Amygdala (tissue), 56 donors: ENCODE data around the gene JAZF1.

Experiments
- DNase-seq, 56 donors: peaks; one replicate each; lab custom pipeline; 2025; lab: John Stamatoyannopoulos, UW

Gene JAZF1

DNA sequence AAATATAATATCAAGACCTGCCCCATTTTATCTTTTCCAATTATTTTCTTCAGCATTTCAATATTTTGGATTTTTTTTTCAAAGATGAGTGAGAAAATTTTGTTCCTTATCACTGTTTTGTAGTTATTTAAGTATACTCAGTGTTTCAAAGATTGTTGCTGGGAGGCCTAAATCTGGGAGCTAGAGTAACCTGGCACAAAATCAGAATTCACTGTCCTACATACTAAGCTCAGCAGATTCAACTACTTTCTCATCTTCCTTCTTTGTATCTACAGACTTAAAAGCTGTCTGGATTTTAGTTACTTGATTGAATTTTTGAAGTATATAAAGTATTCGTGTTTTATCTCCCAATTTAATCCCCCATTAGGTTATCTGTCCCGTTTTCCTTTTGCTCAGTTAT is 354.7 kb downstream of the JAZF1 start:
- DNase-seq, result no peak

DNA sequence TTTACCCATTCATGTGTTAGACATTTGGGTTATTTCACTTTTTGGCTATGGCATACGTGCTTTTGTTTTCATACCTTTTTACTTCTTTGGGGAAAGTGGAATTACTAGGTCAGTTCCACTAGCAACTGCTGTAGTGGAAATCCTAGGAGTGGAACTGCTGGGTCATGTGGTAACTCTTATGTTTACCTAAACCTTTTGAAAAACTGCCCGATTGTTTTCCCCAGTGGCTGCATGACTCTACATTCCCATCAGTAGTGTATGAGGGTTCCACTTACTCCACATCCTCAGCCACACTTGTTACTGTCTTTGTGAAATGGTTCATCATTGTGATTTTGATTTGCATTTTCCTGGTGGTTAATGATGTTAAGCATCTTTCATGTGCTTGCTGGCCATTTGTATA is 358.4 kb downstream of the JAZF1 start:
- DNase-seq, result no peak

DNA sequence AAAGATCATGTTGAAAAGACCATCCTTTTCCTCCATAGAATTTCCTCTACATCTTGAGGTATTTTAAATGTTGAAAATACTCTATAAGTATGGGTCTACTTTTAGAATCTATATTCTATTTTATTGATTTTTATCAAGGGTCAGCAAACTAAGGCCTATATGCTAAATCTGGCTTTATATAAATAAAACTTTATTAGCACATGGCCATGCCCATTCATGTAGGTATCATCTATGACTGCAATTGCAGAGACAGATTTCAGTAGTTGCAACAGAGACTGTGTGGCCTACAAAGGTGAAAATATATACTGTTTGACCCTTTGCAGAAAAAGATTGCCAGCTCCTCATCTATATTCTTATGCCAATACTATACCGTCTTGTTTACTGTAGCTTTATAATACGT is 367.9 kb downstream of the JAZF1 start:
- DNase-seq, result no peak

DNA sequence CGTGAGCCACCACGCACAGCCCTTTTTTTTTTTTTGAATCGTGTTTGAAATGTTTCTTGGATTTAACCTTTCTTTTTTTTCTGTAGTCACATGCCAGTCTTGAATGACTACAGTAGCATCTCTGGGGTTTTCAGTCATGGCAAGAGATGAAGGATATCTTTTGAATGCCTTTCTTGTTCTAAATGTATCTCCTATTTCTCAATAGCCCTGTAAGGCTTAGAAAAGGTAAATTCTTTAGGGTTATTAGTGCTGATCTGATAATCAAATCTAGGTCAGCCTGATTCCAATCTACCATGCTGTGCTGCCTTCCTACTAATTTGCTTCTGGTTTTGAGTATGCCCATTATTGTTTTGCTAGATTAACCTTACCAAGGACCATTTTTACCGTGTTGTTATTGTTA is 370.4 kb downstream of the JAZF1 start:
- DNase-seq, result no peak

DNA sequence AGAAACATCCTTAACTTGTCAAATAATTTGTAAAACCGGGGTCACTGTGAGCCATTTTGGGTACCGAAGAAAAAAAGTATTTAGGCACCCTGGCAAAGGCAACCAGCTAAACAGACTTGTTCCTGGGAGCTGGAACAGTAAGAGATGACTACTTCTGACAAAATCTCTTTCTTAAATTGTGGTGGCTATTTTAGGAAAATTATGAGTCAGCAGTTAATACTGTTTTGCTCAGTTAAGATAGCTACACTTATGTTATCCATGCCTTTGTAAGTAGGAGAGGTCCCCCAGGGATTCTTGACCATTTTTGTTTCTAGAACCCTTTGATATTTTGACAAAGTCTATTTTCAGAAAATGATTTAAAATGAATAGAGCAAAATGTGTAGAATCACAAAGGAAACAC is 372.0 kb downstream of the JAZF1 start:
- no peak for DNase-seq

DNA sequence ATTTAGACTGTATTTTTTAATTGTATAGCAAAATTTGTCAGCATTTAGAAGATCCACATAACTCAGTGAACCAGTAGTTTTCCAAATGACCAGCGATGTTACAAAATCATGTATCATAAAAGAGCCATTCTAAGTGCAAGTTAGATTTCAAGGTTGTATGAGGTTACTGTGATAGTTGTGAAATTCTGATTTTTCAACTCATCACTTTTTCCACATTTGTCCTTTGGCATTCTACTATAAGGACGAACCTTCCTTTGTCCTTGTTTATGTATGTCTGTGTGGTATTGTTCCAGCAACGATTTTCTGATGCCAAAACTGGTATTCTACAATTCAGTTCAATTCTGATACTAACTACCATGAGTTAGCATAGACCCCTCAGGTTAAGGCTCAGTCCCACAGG is 376.5 kb downstream of the JAZF1 start:
- no peak for DNase-seq

DNA sequence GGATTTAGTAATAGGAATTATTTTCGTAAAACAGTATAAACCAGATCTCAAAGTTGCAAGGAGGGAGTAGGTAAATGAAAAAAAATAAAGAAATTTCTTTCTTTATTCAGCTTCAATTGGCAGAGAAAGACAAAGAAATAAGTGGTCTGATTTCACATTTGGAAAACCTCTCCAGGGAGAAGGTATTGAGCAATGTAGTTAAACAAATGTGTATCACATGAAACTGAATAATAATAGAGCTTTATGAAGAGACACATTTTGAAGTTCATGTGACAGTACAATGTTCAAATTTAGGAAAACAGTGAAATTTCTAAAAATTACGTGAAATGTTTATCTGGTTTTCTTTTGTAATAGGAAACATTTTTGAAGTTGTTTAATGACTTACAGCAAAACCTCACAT is 377.6 kb downstream of the JAZF1 start:
- no peak for DNase-seq

DNA sequence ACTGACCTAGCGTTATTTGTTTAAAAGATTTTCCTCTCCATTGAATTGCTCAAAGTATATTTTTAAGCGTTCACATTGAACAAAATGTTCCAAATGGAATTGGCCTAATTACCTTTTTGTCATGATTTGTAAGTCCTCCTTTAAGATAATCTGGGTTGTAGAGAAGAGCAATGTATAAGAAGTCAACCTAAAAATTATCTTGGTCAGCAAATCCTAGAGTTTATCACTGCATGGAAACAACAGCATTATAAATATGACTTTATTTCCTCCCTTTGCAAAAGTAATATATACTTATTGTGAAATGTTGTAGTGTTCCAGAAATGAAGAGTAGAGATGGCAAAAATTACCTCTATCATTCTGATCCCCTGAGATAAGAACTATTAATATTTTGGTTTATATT is 381.4 kb downstream of the JAZF1 start:
- DNase-seq, result no peak

DNA sequence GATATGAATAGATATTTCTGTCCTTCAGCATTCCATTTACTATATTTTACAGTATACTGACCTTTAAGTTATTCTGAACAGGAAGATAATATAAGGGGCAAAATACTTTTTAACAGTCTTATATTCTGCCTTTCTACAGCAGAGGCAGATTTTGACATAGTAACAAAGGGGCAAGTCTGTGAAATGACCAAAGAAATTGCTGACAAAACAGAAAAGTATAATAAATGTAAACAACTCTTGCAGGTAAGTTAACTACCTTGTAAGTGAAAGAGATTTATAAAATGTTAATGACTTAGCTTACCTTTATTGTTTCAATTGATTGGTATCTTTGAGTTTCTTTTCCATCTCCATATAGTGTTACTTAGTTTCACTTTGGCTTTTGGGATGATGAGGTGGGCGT is 384.6 kb downstream of the JAZF1 start:
- no peak for DNase-seq

DNA sequence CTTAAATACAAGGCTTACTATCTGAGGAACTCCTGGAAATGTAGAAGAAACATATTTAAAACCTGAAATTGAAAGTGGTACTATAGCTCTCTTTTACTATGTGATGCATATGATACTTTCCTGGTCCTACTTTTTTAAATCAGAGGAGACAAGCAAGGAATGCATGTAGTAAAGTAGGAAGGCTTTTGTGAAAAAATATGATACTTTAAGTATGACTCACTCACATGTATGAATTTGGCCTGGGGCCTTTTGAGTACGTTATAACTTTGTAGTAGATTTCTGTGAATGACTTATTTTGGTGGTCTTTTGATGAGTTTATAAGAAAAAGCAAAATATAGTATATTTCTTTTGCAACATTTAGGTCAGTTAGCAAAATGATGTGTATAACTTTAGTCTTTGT is 386.8 kb downstream of the JAZF1 start:
- no peak for DNase-seq

DNA sequence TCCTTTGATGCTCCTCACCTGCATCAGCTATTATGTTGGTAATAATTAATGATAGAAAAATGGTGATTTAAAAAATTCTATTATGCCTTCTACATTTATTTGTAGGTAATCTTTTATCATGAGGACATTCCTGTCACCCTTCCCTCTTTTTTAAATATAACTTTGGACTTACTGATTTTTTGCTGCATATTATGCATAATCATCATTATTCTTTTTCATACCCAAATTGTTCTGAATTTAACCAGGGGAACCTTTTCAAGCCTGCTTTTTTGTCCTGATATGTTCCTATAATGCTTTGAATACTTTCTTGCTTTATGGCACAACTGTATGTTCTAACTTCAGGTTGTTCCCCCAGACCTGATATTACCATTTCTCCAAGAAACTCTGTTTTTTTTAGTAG is 392.2 kb downstream of the JAZF1 start:
- DNase-seq, result no peak

DNA sequence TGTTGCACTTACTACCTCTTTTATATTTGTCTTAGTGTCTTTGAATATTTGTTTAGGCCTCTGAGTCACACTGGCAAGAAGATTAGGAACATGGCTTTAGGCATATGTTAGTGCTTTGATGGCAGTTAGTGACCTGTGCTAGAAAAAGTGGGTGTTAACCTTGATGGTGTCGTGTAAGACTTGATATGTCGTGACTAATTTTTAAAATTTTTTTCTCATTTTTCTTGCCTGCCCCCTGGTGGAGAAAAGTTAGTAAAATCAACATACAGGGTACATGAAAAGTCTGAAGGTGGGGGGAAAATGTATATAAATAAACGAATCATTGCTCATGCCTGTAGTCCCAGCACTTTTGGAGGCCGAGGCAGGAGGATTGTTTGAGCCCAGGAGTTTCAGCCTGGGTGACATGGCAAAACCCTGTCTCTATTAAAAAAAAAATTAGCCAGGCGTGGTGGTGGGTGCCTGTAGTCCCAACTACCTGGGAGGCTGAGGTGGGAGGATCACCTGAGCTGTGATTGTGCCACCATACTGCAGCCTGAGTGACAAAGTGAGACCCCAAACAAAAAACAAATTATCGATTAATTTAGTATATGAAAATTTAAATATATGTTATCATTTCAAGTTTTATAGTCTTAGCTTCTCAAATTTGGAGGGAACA is 396.1 kb downstream of the JAZF1 start:
- DNase-seq, result no peak

DNA sequence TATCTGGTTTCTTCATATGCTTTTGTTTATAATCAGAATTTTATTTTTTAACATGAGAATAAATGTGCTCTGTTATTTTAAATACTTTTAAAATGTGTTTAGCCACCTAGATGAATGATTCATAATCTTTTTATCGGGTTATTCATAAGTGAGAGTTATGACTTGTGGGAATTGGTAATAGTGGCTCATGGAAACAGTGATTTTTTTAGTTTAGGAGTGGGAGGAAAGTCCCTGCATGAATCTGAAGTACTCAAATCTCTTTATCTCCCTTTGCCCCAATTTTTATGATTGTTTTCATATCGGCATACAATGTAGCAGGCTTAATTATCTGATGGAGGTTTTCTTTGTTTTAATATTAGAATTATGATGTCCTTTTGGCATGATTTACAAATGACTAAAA is 397.7 kb downstream of the JAZF1 start:
- no peak for DNase-seq

DNA sequence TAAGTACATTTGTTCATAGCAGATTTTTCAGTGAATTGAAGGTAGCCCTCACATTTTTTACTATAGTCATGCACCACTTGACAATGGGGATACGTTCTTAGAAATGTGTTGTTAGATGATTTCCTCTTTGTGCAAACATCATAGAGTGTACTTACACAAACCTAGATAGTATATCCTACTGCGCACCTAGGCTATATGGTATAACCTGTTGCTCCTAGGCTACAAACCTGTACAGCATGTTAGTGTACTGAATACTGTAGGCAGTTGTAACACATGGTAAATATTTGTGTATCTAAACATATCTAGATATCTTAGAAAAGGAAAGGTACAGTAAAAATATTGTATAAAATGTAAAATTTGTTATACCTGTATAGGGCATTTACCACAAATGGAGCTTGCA is 399.4 kb downstream of the JAZF1 start:
- no peak for DNase-seq
